Neural cell (in vitro differentiated cells): ENCODE results near the gene TMEM266.

Source experiments
- CTCF ChIP-seq: fragments of 450-650 bp; IDR thresholded peaks from 2 replicates; pipeline ENCODE4 v1.5.1; 2014; ENCODE audit warnings: antibody characterized with exemption, mild to moderate bottlenecking, moderate library complexity; ENCODE audit not compliant: poor library complexity, severe bottlenecking
- POLR2AphosphoS5 ChIP-seq: IDR thresholded peaks from 2 replicates; pipeline ENCODE4 v1.6.1; 2012

GRCh38 chr15:76105391-76105790 is 45.6 kb downstream of the TMEM266 start:
- no peak for TF ChIP-seq CTCF
- no peak for TF ChIP-seq POLR2AphosphoS5
